Caco-2 (cell line): Measurements from ENCODE around the gene IRF7. TPM values are rescaled to one million over a fixed set of nuclear protein-coding genes. Genes with fewer than 3 reads are reported as not detected.
"Not testable (repeated sequence)": the region's sequence is repeated elsewhere in the genome, so short reads cannot be mapped to it uniquely, and the experiment has no call there.

Experiments
- BruUV-seq: library from RNA; stranded (reverse); fragments of 400-500 nt; replicated peaks from 2 replicates; lab custom pipeline; 2021; lab: Mats Ljungman, UMichigan
- CTCF ChIA-PET: fragments of 300-600 bp; sonication (Branson Sonifier 250); formaldehyde crosslinking; loops from one replicate; lab custom pipeline; 2022; ENCODE audit warnings: antibody characterized with exemption; lab: Charles Lee
- POLR2A ChIA-PET: fragments of 300-600 bp; sonication (Branson Sonifier 250); formaldehyde crosslinking; loops from one replicate; lab custom pipeline; 2022; ENCODE audit warnings: antibody characterized with exemption; lab: Charles Lee
- DNase-seq, 2 experiments: peaks; one replicate each; pipeline versions ENCODE4 v3.0.0 to v3.0.0-alpha.2; 2020 to 2022
- H3K27me3 ChIP-seq: replicated peaks from 2 replicates; pipeline ENCODE4 v1.6.0; 2011; ENCODE audit warnings: low read length; ENCODE audit not compliant: control insufficient read depth, insufficient read depth
- H3K36me3 ChIP-seq: 2 replicates; pipeline ENCODE4 v1.5.1; 2011; ENCODE audit warnings: low read length; ENCODE audit not compliant: control insufficient read depth, insufficient read depth
- H3K4me1 ChIP-seq: fragments of 250-450 bp; sonication (Bioruptor Pico); 2 replicates; pipeline ENCODE4 v1.5.1; 2020; ENCODE audit warnings: mild to moderate bottlenecking
- H3K4me3 ChIP-seq: 2 replicates; pipeline ENCODE4 v1.5.1; 2011; ENCODE audit warnings: low read depth, mild to moderate bottlenecking, control low read depth, low read length
- H3K9me3 ChIP-seq: fragments of 250-450 bp; sonication (Bioruptor Pico); 2 replicates; pipeline ENCODE4 v1.5.1; 2020; ENCODE audit warnings: mild to moderate bottlenecking, moderate library complexity
- H3K27ac Mint-ChIP-seq: one replicate; pipeline ENCODE4 v1.8.0; 2022; ENCODE audit warnings: mixed read lengths; ENCODE audit not compliant: unreplicated experiment
- H3K27me3 Mint-ChIP-seq: one replicate; pipeline ENCODE4 v1.8.0; 2022; ENCODE audit warnings: mixed read lengths; ENCODE audit not compliant: insufficient read depth, unreplicated experiment
- H3K36me3 Mint-ChIP-seq: one replicate; pipeline ENCODE4 v1.8.0; 2022; ENCODE audit warnings: mild to moderate bottlenecking, mixed read lengths; ENCODE audit not compliant: insufficient read depth, unreplicated experiment
- H3K4me1 Mint-ChIP-seq: one replicate; pipeline ENCODE4 v1.8.0; 2022; ENCODE audit warnings: low read depth, mixed read lengths; ENCODE audit not compliant: unreplicated experiment
- H3K4me3 Mint-ChIP-seq: one replicate; pipeline ENCODE4 v1.8.0; 2022; ENCODE audit warnings: mild to moderate bottlenecking, moderate library complexity, mixed read lengths; ENCODE audit not compliant: unreplicated experiment
- H3K9me3 Mint-ChIP-seq: one replicate; pipeline ENCODE4 v1.8.0; 2022; ENCODE audit warnings: mixed read lengths; ENCODE audit not compliant: unreplicated experiment
- CTCF ChIP-seq, 2 experiments: fragments of 200-600 bp in 1 of 2; IDR thresholded peaks; 1 replicate in 1 of 2; 2 replicates in 1 of 2; pipeline versions ENCODE4 v1.5.1 to v1.8.0; 2011 to 2022; ENCODE audit warnings: antibody characterized with exemption in 1 of 2, control low read depth in 1 of 2, inconsistent platforms in 1 of 2, low read depth in 1 of 2, low read length in 1 of 2, mild to moderate bottlenecking in 1 of 2, moderate library complexity in 1 of 2; ENCODE audit not compliant: insufficient read depth in 1 of 2, severe bottlenecking in 1 of 2, unreplicated experiment in 1 of 2
- intact Hi-C: fragments of 100-400 bp; cut with micrococcal nuclease; formaldehyde crosslinking; loops from one replicate; pipeline ENCODE4 v1.10.0; 2022; ENCODE audit not compliant: unreplicated experiment
- total RNA-seq: library from RNA; stranded (reverse); gene quantifications from 2 replicates; pipeline ENCODE4 v1.2.3, GENCODE V29; 2022

Gene IRF7
- total RNA-seq, 1 experiment from 2014 or later = 27.2 TPM

GRCh38 chr11:653837-654236 is 38.1 kb upstream of the IRF7 start:
- BruUV-seq = no TSS peak
- intact Hi-C loops = no loop called here
- H3K4me1 Mint-ChIP-seq = peaks cover 5% of the 10 kb centered on the region
- peaks cover 63% of the 10 kb centered on the region for H3K36me3 Mint-ChIP-seq
- Histone ChIP-seq H3K9me3 (no peaks in the 10 kb centered on the region; the same call in 1 of the 2 replicates), H3K4me3 (no peak overlapping the region), H3K36me3 (peaks cover 3% of the 10 kb centered on the region), H3K27me3 (no peaks in the 10 kb centered on the region), H3K4me1 (peaks cover 13% of the 10 kb centered on the region)
- no peak overlapping the region for H3K27ac Mint-ChIP-seq
- DNase-seq = no peak
- no peak for TF ChIP-seq CTCF (IDR thresholded peaks at IDR 0.05; ENCODE audit: insufficient read depth in 1 of 2, low read depth in 1 of 2, low read length in 1 of 2, severe bottlenecking in 1 of 2, unreplicated experiment in 1 of 2)
- ChIA-PET CTCF (no interaction called here), POLR2A (no interaction called here)
- no peak overlapping the region for H3K4me3 Mint-ChIP-seq
- no peaks in the 10 kb centered on the region for H3K9me3 Mint-ChIP-seq
- H3K27me3 Mint-ChIP-seq = no peaks in the 10 kb centered on the region

- BruUV-seq, H3K9me3 ChIP-seq, DNase-seq, H3K36me3 ChIP-seq, H3K27ac Mint-ChIP-seq, CTCF ChIA-PET, H3K27me3 ChIP-seq, H3K4me3 Mint-ChIP-seq, H3K4me1 Mint-ChIP-seq, H3K27me3 Mint-ChIP-seq, H3K9me3 Mint-ChIP-seq, intact Hi-C loops, H3K4me3 ChIP-seq, POLR2A ChIA-PET: not testable (repeated sequence)
- H3K36me3 Mint-ChIP-seq = peaks cover 63% of the 10 kb centered on the region
- H3K4me1 ChIP-seq = peaks cover 13% of the 10 kb centered on the region
Measured at GRCh38 chr11:653136-653535, 37.4 kb upstream of the IRF7 start.

GRCh38 chr11:650482-650881 is 34.7 kb upstream of the IRF7 start:
- no peaks in the 10 kb centered on the region; the same call in 1 of the 2 replicates for H3K9me3 ChIP-seq
- peaks cover 2% of the 10 kb centered on the region for H3K36me3 ChIP-seq
- no peaks in the 10 kb centered on the region for H3K27me3 ChIP-seq
- intact Hi-C loops = no loop called here
- no peak overlapping the region for H3K4me3 ChIP-seq
- no peaks in the 10 kb centered on the region for H3K27me3 Mint-ChIP-seq
- DNase-seq = no peak
- CTCF ChIA-PET = no interaction called here
- no peaks in the 10 kb centered on the region for H3K9me3 Mint-ChIP-seq
- H3K27ac Mint-ChIP-seq = no peak overlapping the region
- peaks cover 72% of the 10 kb centered on the region for H3K36me3 Mint-ChIP-seq
- no peak overlapping the region for H3K4me3 Mint-ChIP-seq
- peaks cover 13% of the 10 kb centered on the region for H3K4me1 ChIP-seq
- no peak for TF ChIP-seq CTCF (IDR thresholded peaks at IDR 0.05; ENCODE audit: insufficient read depth in 1 of 2, low read depth in 1 of 2, low read length in 1 of 2, severe bottlenecking in 1 of 2, unreplicated experiment in 1 of 2)
- BruUV-seq = no TSS peak
- H3K4me1 Mint-ChIP-seq = no peaks in the 10 kb centered on the region
- POLR2A ChIA-PET = no interaction called here

- intact Hi-C loops, H3K9me3 Mint-ChIP-seq, H3K27me3 ChIP-seq, H3K36me3 ChIP-seq, POLR2A ChIA-PET, H3K4me1 Mint-ChIP-seq, H3K4me1 ChIP-seq, CTCF ChIA-PET, H3K27me3 Mint-ChIP-seq, H3K9me3 ChIP-seq, H3K4me3 Mint-ChIP-seq, H3K27ac Mint-ChIP-seq, H3K4me3 ChIP-seq, BruUV-seq, DNase-seq: not testable (repeated sequence)
- peaks cover 65% of the 10 kb centered on the region for H3K36me3 Mint-ChIP-seq
Measured at GRCh38 chr11:647672-648158, 32.0 kb upstream of the IRF7 start.
